Fibroblast of skin of right quadriceps (primary cell): ENCODE results near the gene R3HDM4.

Source experiments
- DNase-seq: peaks from one replicate; pipeline ENCODE4 v3.0.0-alpha.2; 2013

Gene R3HDM4

DNA sequence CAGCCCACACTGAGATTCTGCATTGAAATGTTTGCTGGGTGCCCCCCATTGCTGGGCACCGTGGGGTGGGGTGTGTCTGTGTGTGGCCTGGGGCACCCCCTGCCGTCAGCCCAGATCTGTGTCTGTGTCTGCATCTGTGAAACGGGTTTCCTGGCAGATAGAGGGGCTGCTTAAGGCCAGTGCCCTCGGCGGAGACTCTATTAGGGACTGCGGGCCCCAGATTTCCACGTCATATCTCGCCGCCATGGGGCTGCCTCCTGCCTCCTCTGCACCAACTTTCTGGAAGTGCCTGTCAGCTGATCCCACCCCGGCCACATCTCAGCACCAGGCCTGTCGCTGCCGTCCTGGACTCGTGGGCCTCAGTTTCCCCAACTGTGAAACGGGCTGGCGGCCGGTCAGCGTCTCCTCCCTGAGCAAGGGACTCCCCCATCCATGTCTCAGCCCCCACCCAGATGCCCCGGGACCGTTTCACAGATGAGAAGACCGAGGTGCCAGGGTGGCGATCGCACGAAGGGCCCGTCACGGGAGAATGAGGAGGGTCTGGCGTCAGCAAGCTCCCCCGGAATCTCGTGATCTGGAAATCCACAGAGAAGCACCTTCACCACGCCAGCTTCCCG, 34.2 kb upstream of the R3HDM4 start:
- DNase-seq: no peak

DNA sequence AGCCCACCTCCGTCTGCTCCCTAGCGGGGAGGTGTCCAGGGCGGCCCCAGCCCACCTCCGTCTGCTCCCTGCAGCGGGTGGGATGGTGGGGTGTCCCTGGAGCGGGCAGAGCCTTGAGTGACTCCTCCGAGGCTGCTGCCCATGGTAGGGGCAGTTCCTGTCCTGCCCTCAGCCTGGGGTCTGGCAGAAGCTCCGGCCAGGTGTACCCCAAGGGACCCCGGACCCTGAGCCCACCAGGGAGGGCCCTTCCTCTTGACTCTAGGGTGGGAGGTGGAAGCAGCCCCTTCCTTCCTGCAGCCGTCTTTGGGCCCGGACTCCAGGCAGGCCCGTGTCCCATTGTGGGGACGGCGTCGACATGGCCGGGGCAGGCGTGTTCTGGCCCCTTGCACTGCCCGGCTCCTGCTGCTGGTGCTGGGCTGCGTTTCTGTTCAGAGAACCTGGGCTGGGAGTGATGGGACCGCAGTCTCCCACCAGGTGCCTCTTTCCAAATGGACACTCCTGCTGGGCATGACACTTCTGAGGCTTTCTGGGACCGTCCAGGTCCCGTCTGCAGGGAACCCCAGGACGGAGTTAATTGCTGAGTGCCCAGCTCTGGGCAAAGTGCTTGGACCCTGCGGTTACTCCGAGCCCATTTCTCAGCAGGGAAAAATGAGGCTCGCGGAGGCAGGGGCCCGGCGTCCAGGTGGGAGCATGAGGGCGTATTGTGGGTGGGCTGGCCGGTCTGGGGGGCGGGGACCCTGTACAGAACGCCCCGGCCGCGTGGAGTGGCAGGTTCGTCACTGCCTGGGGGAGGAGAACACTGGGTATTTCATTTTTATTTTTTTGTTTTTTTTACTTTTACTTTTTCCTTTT, 32.6 kb upstream of the R3HDM4 start:
- no peak for DNase-seq

DNA sequence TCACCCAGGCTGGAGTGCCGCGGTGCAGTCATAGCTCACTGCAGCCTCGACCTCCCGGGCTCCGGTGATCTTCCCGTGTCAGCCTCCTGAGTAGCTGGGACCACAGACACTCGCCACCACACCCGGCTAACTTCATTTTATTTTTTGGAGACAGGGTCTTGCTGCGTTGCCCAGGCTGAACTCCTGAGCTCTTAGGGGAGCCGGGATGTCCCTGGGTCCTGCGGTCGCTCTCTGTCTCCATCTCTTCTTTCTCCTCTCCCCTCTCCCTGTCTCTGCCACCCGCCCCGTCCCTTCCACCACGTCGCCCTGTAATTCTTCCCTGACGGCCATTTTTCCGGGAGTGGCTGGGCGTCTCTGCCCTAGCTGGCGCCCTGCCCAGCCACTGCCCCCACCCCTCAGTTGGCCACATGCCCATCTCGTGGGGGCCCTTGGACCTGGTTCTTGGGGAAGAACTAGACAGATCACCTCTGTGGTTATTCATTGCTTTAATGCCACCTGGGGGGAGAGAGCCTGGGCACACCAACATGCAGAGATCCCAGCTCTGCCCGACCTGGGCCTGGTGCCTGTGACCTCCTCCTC, 31.7 kb upstream of the R3HDM4 start:
- no peak for DNase-seq

DNA sequence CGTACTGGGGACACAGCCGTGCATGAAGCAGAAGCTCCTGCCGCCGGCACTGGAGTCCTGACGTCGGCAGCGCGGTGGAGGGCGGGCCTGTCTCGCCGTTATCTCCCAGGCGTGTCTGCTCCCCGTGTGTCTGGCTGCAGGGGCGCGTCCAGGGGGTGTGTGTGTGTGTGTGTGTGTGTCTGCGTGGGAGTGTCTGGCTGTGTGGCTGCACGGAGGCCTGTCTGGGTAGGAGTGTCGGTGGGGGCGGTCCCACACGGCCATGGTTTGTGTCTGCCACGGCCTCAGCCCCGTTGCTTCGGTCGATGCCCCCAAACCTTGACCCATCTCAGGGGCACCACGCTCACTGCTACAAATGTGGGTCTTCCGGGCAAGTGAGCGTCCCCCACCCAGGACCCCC, 31.1 kb upstream of the R3HDM4 start:
- no peak for DNase-seq

DNA sequence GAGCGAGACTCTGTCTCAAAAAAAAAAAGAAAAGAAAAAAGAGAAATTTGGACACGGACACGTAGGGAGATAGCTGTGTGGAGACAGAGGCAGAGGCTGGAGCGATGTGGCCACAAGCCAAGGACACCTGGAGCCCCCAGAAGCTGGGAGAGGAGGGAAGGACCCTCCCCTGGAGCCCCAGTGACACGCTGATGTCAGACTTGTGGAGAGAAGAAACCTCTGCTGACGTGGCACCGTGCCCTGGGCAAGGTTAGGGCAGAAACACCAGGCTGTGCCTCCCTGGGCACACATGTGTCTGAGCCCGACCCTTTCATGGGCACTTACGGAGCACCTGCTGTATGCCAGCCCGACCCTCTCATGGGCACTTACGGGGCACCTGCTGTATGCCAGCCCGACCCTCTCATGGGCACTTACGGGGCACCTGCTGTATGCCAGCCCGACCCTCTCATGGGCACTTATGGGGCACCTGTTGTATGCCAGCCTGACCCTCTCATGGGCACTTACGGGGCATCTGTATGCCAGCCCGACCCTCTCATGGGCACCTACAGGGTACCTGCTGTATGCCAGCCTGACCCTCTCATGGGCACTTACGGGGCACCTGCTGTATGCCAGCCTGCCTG, 30.6 kb upstream of the R3HDM4 start:
- no peak for DNase-seq

DNA sequence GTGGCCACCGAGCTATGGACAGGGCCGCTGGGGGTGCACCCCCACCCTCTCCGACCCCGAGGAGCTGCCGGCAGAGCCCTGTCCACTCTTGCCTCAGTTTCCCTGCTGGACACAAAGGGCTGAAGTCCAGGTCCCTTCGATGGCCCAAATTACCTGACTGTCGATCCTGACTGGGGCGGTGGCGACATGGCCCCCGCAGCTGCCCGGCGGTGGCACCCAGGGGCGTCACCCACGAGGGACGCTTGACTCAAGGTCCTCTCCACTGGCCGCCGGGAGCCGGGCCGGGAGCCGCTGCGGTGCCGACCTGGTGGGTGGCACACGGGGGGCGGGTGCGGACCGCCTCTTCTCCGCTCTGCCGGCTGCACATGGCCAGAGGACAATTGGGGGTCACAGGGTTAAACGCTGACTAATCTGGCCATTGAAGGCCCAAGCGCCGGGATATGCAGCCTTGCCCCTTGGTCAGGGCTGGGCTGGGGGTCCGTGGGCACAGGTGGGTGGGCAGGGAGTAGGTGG, 29.2 kb upstream of the R3HDM4 start:
- no peak for DNase-seq

DNA sequence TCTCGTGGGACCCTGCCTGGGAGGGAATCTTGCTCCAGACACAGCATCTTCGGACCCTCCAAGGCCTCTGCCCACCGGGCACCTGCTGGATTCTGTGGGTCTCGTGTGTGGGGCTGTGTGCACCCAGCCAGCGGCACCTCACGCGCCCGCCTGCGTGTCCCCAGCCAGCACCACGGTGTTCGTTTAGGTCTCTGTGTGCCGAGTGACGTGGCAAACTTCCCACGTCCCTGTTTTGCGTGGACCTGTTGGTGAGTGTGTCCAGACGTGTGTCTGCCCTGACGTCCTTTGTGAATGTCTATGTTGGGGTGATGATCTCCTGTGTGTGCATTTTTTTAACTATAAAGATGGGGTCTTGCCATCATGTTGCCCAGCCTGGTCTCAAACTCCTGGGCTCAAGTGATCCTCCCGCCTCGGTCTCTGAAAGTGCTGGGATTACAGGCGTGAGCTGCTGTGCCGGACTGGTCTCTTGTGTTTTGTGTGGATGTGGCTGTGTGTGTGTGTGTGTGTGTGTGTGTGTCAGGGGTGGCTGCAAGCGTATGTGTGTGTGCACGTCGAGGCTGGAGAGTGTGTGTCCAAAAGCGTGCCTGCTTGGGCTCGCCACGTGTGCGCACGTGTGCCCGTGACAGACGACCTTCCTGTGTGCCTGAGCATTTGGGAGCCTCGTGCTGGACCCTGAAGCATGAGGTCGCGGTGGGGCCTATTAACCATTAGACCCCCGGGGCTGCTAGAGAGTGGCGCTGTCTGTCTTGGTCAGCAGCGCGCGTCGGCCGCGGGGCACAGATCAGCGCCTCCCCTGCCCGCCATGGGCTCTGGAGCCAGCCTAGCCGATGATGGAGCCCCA, 28.5 kb upstream of the R3HDM4 start:
- no peak for DNase-seq

DNA sequence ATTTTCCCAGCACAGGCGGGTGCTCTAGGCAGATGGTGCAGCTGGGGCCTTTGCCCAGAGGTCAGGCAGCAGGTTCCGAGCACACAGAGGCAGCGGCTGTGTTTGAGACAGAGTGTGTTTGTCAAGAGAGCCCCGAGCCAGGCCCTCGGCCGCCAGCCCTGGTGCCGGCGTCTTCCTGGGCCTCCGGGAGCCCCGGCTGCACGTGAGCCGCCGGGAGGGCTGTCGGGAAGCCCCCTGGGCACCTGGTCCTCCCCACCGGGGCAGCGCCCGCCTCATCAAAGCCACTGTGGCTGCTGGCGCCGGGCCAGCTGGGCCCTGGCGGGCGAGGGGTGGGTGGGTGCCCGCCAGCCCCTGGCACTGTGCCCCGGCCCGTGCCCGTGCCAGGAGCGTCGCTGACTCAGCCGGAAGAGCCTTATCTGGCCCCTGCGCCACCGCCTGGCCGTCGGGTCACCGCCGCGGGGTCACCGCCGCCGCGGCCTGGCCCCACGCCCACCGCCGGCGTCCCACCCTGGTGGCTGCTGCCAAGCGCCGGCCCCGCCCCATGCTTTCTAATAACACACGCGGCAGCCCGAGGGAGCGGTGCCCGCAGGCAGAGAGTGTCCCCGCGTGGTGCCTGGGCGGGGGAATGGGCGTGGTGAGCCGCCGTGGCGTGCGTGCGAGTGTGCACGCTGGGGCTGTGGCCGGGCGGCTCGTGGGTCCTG, 27.7 kb upstream of the R3HDM4 start:
- DNase-seq: no peak

DNA sequence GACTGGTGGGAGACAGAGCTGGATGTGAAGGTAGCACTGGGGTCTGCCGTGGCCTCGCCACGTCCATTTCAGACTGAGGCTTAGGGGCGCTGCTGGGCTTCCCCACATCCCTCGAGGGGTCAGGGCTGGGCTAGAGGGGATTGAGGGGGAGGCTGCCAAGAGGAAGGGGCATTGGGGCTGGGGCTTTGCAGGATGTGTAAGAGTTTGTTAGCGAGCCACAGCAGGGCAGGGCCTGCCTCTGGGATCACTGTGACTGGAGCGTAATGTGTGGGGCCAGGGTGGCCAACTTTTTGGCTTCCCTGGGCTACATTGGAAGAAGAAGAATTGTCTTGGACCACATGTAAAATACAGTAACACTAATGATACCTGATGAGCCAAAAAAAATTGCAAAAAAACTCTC, 26.9 kb upstream of the R3HDM4 start:
- no peak for DNase-seq

DNA sequence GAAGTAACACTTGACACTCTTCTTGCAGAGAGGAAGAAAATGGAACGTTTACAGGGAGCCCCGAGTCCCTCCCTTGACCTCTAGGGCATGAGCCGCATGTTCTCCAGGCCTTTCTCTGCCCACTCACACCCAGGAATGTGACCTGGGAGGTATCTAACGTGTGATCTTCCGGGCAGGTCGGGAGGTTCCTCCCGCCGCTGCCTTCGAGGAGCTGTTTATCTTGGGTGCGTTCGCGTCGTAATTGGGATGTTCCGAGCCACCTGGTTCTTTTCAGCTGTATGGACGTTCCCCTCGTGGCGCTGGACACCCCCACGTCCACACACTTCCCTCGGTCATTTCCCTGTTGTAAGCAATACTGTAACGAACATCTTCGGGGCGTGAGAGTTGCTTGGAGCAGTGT, 26.4 kb upstream of the R3HDM4 start:
- DNase-seq: no peak

DNA sequence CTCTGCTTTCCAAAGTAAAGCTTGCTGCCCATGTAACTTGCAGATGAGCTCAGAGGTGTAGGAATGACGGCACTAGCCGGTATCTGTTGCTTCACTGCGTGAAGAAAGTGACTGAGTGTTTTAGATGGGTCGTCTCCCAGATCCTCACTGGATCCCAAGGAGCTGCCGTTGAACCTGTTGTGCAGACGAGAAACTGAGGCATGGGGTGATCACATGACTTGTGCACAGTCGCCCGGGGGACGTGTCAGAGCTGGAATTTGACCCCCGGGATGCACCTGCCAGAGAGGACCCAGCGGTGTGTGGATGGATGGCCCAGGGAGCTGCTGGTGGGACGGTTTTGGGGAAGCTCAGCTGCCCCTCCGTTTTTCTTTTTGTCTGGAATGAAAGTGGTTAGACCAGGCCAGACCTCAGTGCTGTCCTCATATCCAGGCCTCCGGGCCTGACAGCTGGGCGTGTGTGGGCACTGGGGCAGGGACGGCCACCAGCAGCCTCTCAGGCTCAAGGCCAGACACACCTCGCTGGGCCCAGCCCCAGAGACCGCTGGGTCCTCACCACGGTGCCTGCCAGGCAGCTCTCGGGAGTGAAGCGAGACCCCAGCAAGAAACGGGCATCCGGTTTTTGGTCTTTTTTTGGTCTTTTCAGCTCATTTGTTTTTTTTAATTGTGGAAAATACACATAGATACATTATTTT, 25.4 kb upstream of the R3HDM4 start:
- DNase-seq: no peak

DNA sequence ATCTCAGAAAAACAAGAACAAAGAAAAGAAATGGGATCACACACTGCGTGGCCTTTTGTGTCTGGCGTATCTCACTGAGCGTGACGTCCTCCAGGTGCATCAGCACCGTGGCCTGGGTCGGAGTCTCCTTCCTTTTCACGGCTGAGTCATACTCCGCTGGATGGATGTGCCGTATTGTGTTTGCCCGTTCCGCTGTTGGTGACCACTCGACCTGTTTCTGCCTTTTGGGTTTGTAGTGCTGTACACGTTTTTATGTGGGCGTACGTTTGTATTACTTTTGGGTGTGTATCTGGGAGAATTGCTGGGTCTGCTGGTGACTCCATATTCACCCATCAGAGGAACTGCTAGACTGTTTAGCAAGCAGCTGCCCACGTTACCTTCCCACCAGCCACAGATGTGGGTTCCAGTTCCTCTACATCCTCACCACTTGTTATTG, 24.3 kb upstream of the R3HDM4 start:
- DNase-seq: no peak

DNA sequence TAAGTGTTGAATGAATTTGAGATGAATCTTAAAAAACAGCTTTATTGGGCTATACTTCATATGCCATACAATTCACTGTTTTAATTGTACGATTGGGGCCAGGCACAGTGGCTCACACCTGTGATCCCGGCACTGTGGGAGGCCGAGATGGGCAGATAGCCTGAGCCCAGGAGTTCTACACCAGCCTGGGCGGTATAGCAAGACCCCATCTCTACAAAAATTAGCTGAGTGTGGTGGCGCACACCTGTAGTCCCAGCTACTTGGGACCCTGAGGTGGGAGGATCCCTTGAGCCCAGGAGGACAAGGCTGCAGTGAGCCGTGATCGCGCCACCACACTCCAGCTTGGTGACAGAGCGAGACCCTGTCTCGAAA, 23.1 kb upstream of the R3HDM4 start:
- no peak for DNase-seq

DNA sequence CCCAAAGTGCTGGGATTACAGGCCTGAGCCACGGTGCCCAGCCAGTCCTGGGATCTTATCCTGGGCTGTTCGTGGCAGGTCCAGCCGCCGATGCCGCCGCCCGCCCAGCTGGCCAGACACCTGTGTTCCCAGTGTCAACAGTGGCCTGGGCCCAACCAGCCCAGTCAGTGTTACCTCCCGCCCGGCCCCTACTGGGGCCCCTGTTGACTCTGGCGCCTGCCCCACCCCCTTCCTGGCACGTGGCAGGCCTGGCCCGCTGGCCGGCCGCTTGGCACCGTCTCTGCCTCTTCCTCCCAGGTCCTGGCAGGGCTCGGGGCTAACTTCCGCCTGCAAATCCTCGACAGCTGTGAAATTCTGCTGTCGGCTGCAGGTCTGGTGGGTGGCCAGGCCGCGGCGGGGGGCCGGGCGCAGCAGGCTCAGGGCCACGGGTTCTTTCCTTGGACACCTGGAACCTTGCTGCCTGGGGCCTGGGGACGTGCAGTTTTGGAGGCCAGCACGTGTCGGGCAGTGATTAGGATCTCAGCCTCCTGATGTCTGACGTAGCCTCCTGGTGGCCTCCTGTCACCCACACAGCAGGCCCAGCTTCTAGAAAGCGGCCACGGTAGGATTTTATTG, 22.0 kb upstream of the R3HDM4 start:
- peak; percentile 13 for DNase-seq

DNA sequence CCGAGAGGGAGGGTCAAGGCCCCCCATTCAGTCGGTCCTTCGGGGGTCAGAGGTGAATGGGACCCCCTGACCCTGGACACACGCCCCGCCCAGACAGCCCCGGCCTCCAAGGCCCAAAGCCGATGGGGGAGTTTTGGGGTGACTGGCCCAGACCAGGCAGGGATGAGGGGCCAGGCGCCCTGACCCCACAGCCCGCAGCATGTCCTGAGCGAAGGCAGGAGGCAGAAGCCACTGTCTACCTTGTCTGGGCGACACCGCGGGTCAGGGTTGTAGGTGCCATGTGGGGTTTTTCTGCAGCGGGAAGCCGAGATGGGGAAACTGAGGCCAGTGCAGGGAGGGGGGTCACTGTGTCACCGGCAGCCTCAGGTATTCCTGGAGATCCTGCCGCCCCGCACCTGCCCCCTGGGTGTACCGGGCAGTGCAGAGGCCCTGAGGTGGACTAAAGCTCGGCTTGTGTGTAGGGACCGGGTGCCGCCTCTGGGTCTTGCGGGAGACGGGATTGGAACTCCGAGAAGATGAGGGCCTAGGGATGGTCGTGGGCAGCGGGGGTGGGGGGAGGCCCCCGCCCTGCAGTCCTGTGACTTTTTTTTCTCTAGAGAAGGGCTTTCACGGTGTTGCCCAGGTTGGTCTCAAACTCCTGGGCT, 21.3 kb upstream of the R3HDM4 start:
- no peak for DNase-seq

DNA sequence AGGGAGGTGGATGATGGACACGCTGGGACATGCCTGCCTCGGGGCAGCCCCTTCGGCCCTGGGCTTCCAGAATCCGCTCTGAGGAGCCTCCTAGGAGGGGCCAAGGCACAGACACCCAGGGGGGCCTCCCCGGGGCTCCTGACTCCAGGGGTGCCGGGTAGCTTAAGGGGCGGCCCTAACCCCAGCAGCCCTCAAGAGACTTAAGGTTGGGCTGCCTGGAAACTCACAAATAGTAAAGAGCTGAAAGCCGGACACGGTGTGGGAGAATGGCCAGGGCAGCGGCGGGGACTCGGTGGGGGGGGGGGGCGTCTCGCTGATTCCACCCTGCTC, 20.5 kb upstream of the R3HDM4 start:
- DNase-seq: no peak

DNA sequence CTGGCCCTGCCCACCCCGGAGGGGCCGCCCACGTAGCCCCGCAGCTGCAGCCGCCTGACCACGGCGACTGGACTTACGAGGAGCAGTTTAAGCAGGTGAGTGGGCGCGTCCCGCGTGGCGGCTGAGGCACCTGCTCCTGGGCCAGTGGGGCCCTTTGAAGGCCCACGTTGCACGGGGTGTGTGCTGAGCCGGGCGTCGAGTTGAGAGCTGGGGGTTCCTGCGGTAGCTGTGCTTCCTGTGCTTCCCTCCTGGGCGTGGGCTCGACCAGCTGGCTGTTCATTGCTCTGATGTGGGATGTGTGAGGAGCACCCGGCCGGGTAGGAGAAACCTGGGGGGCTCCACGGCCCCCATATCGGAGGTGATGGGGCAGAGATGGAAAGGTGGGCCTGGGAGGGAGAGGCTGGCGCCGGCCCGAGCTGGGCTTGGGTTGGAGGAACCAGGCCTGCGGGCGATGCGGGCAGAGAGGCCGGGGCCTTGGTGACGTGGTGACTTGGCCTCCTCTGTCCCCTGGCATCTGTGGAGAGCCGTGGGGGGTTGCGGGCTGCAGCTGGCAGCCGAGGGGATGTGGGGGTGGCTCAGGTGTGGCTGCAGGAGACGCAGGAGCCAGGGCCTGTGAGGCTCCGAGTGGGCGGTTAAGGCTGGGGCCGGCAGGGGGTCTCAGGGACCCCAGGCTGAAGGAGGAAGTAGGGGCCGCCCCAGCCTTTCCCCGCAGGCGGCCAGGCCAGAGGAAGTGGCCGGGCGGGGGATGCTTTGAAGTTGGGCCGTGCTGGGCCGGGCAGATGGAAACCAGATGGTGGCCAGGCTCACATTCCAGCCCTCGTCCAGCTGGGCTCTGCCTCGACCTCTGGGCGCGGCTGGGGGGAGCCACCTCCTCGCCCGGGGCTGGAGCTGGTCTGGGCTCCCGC, 19.9 kb upstream of the R3HDM4 start:
- DNase-seq: peak; percentile 45

DNA sequence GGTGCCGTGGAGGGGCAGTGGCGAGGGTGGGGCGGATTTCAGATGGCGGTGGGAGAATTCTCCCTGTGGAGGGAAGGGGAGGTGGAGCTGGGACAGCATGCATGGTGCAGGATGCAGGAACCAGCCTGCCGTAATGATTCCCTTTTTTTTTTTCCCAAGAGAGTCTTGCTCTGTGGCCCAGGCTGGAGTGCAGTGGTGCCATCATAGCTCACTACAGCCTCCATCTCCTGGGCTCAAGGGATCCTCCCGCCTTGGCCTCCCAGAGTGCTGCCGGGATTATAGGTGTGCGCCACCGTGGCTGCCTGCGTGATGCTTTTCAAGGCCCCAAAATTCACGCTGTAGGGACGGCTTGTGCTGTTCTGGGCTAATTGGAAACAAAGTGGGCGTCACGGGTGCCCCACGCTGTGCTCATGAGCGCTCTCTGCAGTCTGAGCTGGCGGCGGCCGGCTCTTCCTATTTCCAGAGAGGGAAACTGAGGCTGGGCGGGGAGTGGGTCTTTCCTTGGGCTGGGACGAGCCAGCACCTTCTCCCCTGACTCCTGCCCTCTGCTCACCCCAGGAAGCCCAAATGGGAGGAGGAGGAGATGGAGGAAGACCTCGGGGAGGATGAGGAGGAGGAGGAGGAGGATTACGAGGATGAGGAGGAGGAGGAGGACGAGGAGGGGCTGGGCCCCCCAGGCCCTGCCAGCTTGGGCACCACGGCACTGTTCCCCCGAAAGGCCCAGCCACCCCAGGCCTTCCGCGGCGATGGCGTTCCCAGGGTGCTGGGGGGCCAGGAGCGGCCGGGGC, 19.0 kb upstream of the R3HDM4 start:
- no peak for DNase-seq

DNA sequence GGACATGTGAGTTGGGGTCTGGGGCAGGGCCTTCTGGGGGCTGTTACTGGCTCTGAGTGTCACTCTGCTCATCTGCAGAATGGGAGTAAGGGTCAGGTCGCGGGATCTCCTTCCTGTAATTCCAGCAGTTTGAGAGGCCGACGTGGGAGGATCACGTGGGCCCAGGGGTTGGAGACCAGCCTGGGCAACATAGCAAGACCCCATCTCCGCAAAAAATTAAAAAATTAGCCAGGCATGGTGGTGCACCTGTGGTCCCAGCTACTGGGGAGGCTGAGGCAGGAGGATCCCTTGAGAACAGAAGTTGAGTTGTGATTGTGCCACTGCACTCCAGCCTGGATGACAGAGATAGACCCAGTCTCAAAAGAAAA, 16.9 kb upstream of the R3HDM4 start:
- DNase-seq: no peak
